HCT116 (cell line): ENCODE data around the gene FAT1. TPM values are rescaled to one million over a fixed set of nuclear protein-coding genes. Genes with fewer than 3 reads are reported as not detected.

Source experiments
- ATAC-seq: fragments of 200-7000 bp; cut with Tn5 transposase; 2 replicates; pipeline ENCODE4 v1.9.1; 2020; ENCODE audit warnings: mild to moderate bottlenecking, moderate library complexity
- BruUV-seq: library from RNA; stranded (reverse); fragments of 400-500 nt; replicated peaks from 2 replicates; lab custom pipeline; 2021; lab: Mats Ljungman, UMichigan
- CTCF ChIA-PET: fragments of 300-600 bp; sonication (Branson Sonifier 250); formaldehyde crosslinking; loops from one replicate; lab custom pipeline; 2021; ENCODE audit warnings: antibody characterized with exemption; lab: Charles Lee
- POLR2A ChIA-PET: fragments of 300-600, 350-600 bp; sonication (Branson Sonifier 250); formaldehyde crosslinking; loops from one replicate; lab custom pipeline; 2021; ENCODE audit warnings: antibody characterized with exemption; lab: Charles Lee
- RAD21 ChIA-PET, 2 experiments: fragments of 300-600 bp; sonication (Branson Sonifier 250); formaldehyde crosslinking; loops; one replicate each; lab custom pipeline; 2023; ENCODE audit warnings: low total read pairs in 2 of 2; ENCODE audit not compliant: uncharacterized antibody in 2 of 2, unreplicated experiment in 2 of 2, low non-redundant PET in 1 of 2; lab: Charles Lee
- DNase-seq: peaks from one replicate; pipeline ENCODE4 v3.0.0-alpha.2; 2010; ENCODE audit warnings: low read depth, low spot score
- H2AFZ ChIP-seq: fragments of 200-600 bp; shearing (Covaris generic), sonication (generic); 2 replicates; pipeline ENCODE4 v1.6.1; 2017; ENCODE audit warnings: low read depth, mixed run types, mixed read lengths, antibody characterized with exemption, low read length; ENCODE audit not compliant: poor library complexity, severe bottlenecking
- H3K27ac ChIP-seq: 2 replicates; pipeline ENCODE4 v1.5.1; 2012; ENCODE audit warnings: low read depth, low read length
- H3K27me3 ChIP-seq: fragments of 200-600 bp; sonication (generic); 2 replicates; pipeline ENCODE4 v1.6.1; 2016; ENCODE audit warnings: mixed run types, low read length, mixed read lengths; ENCODE audit not compliant: insufficient read depth
- H3K36me3 ChIP-seq, 2 experiments: fragments of 200-500 bp in 1 of 2; fragments of 200-600 bp in 1 of 2; sonication (Bioruptor generic) in 1 of 2; sonication (generic) in 1 of 2; 2 replicates each; pipeline versions ENCODE4 v1.5.1 to v1.6.1; 2014 to 2016; ENCODE audit warnings: low read length in 2 of 2, inconsistent platforms in 1 of 2, mixed read lengths in 1 of 2, mixed run types in 1 of 2; ENCODE audit not compliant: insufficient read depth in 2 of 2, control insufficient read depth in 1 of 2
- H3K4me1 ChIP-seq, 2 experiments: fragments of 200-600 bp in 1 of 2; sonication (generic) in 1 of 2; 2 replicates each; pipeline versions ENCODE4 v1.5.1 to v1.6.1; 2012 to 2017; ENCODE audit warnings: low read length in 2 of 2, inconsistent platforms in 1 of 2, mild to moderate bottlenecking in 1 of 2, mixed read lengths in 1 of 2, mixed run types in 1 of 2, moderate library complexity in 1 of 2; ENCODE audit not compliant: insufficient read depth in 2 of 2, control insufficient read depth in 1 of 2
- H3K4me2 ChIP-seq: fragments of 200-600 bp; sonication (generic); 2 replicates; pipeline ENCODE4 v1.6.1; 2017; ENCODE audit warnings: mixed run types, low read length, mixed read lengths
- H3K4me3 ChIP-seq, 2 experiments: fragments of 200-600 bp in 1 of 2; sonication (generic) in 1 of 2; replicated peaks in 1 of 2; 2 replicates each; pipeline ENCODE4 v1.5.1; 2011 to 2016; ENCODE audit warnings: low read length in 2 of 2, control low read depth in 1 of 2, low read depth in 1 of 2, mild to moderate bottlenecking in 1 of 2, mixed read lengths in 1 of 2, mixed run types in 1 of 2
- H3K79me2 ChIP-seq: fragments of 200-600 bp; sonication (generic); 2 replicates; pipeline ENCODE4 v1.6.1; 2017; ENCODE audit warnings: mild to moderate bottlenecking, mixed run types, low read length, moderate library complexity, mixed read lengths; ENCODE audit not compliant: insufficient read depth
- H3K9ac ChIP-seq: fragments of 200-600 bp; sonication (generic); 2 replicates; pipeline ENCODE4 v1.6.1; 2016; ENCODE audit warnings: low read length, mixed read lengths
- H3K9me2 ChIP-seq: fragments of 200-600 bp; sonication (generic), shearing (Covaris generic); 2 replicates; pipeline ENCODE4 v1.6.1; 2017; ENCODE audit warnings: mixed run types, mild to moderate bottlenecking, moderate library complexity; ENCODE audit not compliant: insufficient read depth
- H3K9me3 ChIP-seq, 2 experiments: fragments of 200-500 bp in 1 of 2; fragments of 200-600 bp in 1 of 2; sonication (Bioruptor generic) in 1 of 2; sonication (generic) in 1 of 2; 2 replicates each; pipeline ENCODE4 v1.6.1; 2014 to 2017; ENCODE audit warnings: low read length in 2 of 2, mixed read lengths in 2 of 2, inconsistent platforms in 1 of 2, low read depth in 1 of 2, mild to moderate bottlenecking in 1 of 2, mixed run types in 1 of 2, moderate library complexity in 1 of 2; ENCODE audit not compliant: control insufficient read depth in 1 of 2, insufficient read depth in 1 of 2
- H4K20me1 ChIP-seq: fragments of 200-600 bp; sonication (generic), shearing (Covaris generic); 2 replicates; pipeline ENCODE4 v1.6.1; 2017; ENCODE audit warnings: mixed run types, mild to moderate bottlenecking, moderate library complexity; ENCODE audit not compliant: insufficient read depth
- CBX3 ChIP-seq: IDR thresholded peaks from 2 replicates; pipeline ENCODE4 v1.6.1; 2012; ENCODE audit warnings: low read depth
- EGR1 ChIP-seq: IDR thresholded peaks from 2 replicates; pipeline ENCODE4 v1.6.1; 2012; ENCODE audit warnings: low read depth
- ELF1 ChIP-seq: IDR thresholded peaks from 2 replicates; pipeline ENCODE4 v1.6.1; 2012; ENCODE audit warnings: low read depth, borderline replicate concordance
- EZH2phosphoT487 ChIP-seq: fragments of 200-600 bp; IDR thresholded peaks from 2 replicates; pipeline ENCODE4 v1.6.1; 2018; ENCODE audit warnings: antibody characterized with exemption, borderline replicate concordance
- POLR2A ChIP-seq: IDR thresholded peaks from 2 replicates; pipeline ENCODE4 v1.7.0; 2011; ENCODE audit warnings: borderline replicate concordance; ENCODE audit not compliant: insufficient read depth, insufficient read length; ENCODE audit errors: extremely low read depth
- RAD21 ChIP-seq: IDR thresholded peaks from 2 replicates; pipeline ENCODE4 v1.6.1; 2012; ENCODE audit warnings: low read depth, mild to moderate bottlenecking
- SP1 ChIP-seq: IDR thresholded peaks from 2 replicates; pipeline ENCODE4 v1.6.1; 2012; ENCODE audit warnings: low read depth
- SRF ChIP-seq: IDR thresholded peaks from 2 replicates; pipeline ENCODE4 v1.6.1; 2012; ENCODE audit warnings: low read depth
- TCF7L2 ChIP-seq: IDR thresholded peaks from 2 replicates; pipeline ENCODE4 v1.7.0; 2011; ENCODE audit warnings: borderline replicate concordance, inconsistent platforms; ENCODE audit not compliant: insufficient read depth, insufficient read length; ENCODE audit errors: extremely low read depth
- YY1 ChIP-seq: IDR thresholded peaks from 2 replicates; pipeline ENCODE4 v1.6.1; 2011; ENCODE audit warnings: low read length, low read depth, moderate library complexity, mild to moderate bottlenecking; ENCODE audit not compliant: insufficient replicate concordance; ENCODE audit errors: extremely low read depth
- ZBTB33 ChIP-seq: IDR thresholded peaks from 2 replicates; pipeline ENCODE4 v1.6.1; 2011; ENCODE audit warnings: mild to moderate bottlenecking, low read length, moderate library complexity; ENCODE audit not compliant: insufficient replicate concordance; ENCODE audit errors: extremely low read depth
- intact Hi-C: fragments of 100-400 bp; cut with micrococcal nuclease; formaldehyde crosslinking; loops from 2 replicates; pipeline ENCODE4 v1.10.0; 2022
- total RNA-seq: library from RNA; stranded (reverse); gene quantifications from one replicate; pipeline ENCODE4 v1.2.1, GENCODE V29; 2021; ENCODE audit not compliant: unreplicated experiment
- TF ChIP-seq, protein P1 (sequence below), 3 experiments: fragments of 200-600 bp in 1 of 3; sonication (generic) in 1 of 3; IDR thresholded peaks in 2 of 3; conservative IDR thresholded peaks in 1 of 3; 2 replicates each; pipeline ENCODE4 v1.5.1; 2012 to 2017; ENCODE audit warnings: low read depth in 2 of 3, low read length in 2 of 3, antibody characterized with exemption in 1 of 3, borderline replicate concordance in 1 of 3, control low read depth in 1 of 3, mild to moderate bottlenecking in 1 of 3, mixed read lengths in 1 of 3, mixed run types in 1 of 3, moderate library complexity in 1 of 3; ENCODE audit not compliant: insufficient read depth in 1 of 3
- TF ChIP-seq, protein P2 (sequence below): IDR thresholded peaks from 2 replicates; pipeline ENCODE4 v1.6.1; 2012

Gene FAT1
- total RNA-seq, 1 experiment from 2014 or later: 676 TPM

DNA sequence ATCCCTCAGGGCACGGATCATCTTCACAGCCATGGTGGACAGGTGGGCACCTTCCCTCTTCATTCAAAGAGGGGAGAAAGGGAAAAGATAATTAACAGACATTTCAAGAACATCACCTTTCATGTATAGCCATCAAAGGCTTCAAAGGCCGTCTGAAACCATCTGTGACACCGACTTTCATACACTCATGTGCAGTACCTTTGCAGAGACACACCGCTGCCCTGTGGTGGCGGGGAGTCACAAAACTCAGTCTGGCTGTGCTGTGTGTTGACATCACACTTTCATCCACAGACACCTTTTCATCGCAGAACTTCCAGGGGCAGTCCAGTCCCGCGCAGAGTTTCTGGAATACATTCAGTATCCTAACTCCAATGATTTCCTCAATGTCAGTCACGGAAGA lies 120.7 kb downstream of the FAT1 start (continued):
- TF ChIP-seq, protein P1, sequence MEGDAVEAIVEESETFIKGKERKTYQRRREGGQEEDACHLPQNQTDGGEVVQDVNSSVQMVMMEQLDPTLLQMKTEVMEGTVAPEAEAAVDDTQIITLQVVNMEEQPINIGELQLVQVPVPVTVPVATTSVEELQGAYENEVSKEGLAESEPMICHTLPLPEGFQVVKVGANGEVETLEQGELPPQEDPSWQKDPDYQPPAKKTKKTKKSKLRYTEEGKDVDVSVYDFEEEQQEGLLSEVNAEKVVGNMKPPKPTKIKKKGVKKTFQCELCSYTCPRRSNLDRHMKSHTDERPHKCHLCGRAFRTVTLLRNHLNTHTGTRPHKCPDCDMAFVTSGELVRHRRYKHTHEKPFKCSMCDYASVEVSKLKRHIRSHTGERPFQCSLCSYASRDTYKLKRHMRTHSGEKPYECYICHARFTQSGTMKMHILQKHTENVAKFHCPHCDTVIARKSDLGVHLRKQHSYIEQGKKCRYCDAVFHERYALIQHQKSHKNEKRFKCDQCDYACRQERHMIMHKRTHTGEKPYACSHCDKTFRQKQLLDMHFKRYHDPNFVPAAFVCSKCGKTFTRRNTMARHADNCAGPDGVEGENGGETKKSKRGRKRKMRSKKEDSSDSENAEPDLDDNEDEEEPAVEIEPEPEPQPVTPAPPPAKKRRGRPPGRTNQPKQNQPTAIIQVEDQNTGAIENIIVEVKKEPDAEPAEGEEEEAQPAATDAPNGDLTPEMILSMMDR (IDR thresholded peaks at IDR 0.05 in 2 of 3, conservative IDR thresholded peaks at IDR 0.05 in 1 of 3; ENCODE audit: borderline replicate concordance in 1 of 3, insufficient read depth in 1 of 3, low read depth in 2 of 3, low read length in 2 of 3): no peak
- TF ChIP-seq EZH2phosphoT487 (no peak), RAD21 (no peak), ZBTB33 (no peak)

DNA sequence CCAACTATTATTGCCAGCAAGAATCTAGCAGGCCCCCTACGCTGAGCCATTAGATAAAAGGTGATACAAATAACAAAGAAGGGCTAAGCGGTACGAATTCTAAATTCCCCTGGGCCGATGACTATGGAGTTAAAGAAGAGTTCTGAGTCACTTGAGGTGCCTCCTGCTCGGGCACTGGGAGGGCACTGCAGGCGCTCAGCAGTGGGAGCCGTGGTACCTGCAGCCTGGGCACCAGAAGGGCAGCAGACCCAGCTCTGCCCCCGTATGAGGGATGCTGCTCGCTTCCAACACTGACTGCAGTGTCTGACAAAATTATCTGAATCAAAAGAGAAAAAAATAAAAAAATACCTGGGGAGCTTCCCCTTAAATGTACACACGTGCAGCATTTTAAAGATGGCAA lies 124.2 kb downstream of the FAT1 start:
- Histone ChIP-seq H4K20me1 (peaks cover 42% of the 10 kb centered on the region), H3K9me2 (no peaks in the 10 kb centered on the region), H3K36me3 (peaks cover 90 to 93% of the 10 kb centered on the region in 2 experiments), H2AFZ (no peak overlapping the region), H3K9me3 (no peaks in the 10 kb centered on the region), H3K4me3 (no peak overlapping the region), H3K9ac (no peak overlapping the region), H3K27ac (no peak overlapping the region), H3K79me2 (peaks cover 100% of the 10 kb centered on the region), H3K27me3 (no peaks in the 10 kb centered on the region), H3K4me1 (no peaks in the 10 kb centered on the region), H3K4me2 (no peak overlapping the region)
- RAD21 ChIA-PET: no interaction called here
- intact Hi-C loops: no loop called here
- ATAC-seq (no peak), DNase-seq (no peak)
- no TSS peak for BruUV-seq
- POLR2A ChIA-PET: no interaction called here
- CTCF ChIA-PET: no interaction called here
- TF ChIP-seq SP1 (no peak), CBX3 (no peak), SRF (no peak), EGR1 (no peak), ELF1 (no peak), TCF7L2 (no peak), POLR2A (no peak), ZBTB33 (no peak), YY1 (no peak)
- TF ChIP-seq, protein P2, sequence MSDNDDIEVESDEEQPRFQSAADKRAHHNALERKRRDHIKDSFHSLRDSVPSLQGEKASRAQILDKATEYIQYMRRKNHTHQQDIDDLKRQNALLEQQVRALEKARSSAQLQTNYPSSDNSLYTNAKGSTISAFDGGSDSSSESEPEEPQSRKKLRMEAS: no peak
- TF ChIP-seq, protein P1 (IDR thresholded peaks at IDR 0.05 in 2 of 3, conservative IDR thresholded peaks at IDR 0.05 in 1 of 3; ENCODE audit: borderline replicate concordance in 1 of 3, insufficient read depth in 1 of 3, low read depth in 2 of 3, low read length in 2 of 3): no peak
